ENCODE results near the gene PRKCH. TPM values are rescaled to one million over a fixed set of nuclear protein-coding genes. Genes with fewer than 3 reads are reported as not detected.

Gene PRKCH
- total RNA-seq, 1 experiment from 2014 or later = 170 TPM

DNA sequence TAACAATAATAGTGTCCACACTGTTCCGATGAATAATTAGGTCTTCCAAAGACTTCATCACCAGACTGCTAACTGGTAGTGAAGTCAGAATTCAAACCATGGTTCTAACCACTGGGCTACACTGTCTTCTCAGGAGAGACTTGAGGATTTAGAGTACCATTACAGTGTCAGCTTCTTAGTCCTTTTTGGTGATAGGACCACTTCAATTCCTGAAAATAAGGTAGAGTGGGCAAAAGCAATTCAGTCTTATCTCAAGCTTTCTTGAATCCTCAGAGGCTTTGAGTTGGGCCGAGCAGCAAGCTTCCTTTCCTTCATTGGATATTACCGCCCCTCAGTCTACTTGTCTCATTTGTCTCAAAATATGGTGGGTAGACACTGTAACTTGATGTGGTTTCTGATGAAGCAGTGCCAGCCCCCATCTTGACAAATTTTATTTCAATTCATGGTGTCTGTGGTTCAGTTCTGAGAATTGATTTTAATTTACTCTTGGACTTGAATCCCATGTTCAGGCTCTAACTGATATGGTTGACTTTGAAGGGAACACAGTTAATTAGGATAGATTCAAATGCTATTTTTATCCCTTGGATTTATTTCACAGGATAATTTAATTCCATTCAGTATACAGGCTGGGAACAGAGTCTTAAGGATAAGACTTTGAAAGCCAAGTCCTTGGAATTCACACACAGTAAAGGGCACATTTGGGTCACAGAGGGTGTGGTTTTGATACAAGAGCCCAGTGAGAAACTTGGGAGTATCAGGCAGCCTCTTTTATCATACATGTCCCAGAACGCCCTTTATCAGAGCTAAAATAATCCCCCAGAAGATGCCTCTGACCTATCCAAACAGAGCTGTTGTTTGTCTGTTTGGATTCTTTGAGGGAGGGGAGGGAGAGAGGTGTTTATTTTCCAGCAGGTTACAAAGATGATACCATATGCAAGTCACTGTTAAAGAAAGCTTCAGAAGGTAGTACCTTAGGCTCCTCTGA lies 167.3 kb downstream of the PRKCH start:
- Histone ChIP-seq H3K4me2 (ENCODE audit: low read length) (no peak overlapping the region), H3K36me3 (ENCODE audit: low read depth, low read length) (0 out of 2 replicates have a peak, but pooled peaks cover 4% of the 10 kb centered on the region), H2AFZ (ENCODE audit: low read length) (no peak overlapping the region), H3K27ac (ENCODE audit: low read length) (no peak overlapping the region), H3K9me3 (ENCODE audit: low read length) (no peaks in the 10 kb centered on the region), H4K20me1 (ENCODE audit: low read length) (no peaks in the 10 kb centered on the region), H3K4me1 (ENCODE audit: insufficient read depth, low read length) (peaks cover 42% of the 10 kb centered on the region), H3K27me3 (ENCODE audit: low read length) (no peaks in the 10 kb centered on the region), H3K4me3 (ENCODE audit: low read length) (no peak overlapping the region), H3F3A (ENCODE audit: low read length, unreplicated experiment) (no peaks in the 10 kb centered on the region), H3K79me2 (ENCODE audit: low read length) (no peaks in the 10 kb centered on the region), H3K9me2 (replicated peaks; ENCODE audit: low read length) (no peaks in the 10 kb centered on the region), H3K9ac (ENCODE audit: low read length) (no peak overlapping the region)
- intact Hi-C loops (cut with micrococcal nuclease) = no loop called here
- CTCF ChIA-PET = interaction anchor here (0.7 kb wide), 1 partner anchor 11 kb away, joined by 3 read pairs; no protein-coding TSS in a partner anchor
- POLR2A ChIA-PET (ENCODE audit: unreplicated experiment) = no interaction called here
- DNase-seq (no peak), ATAC-seq (no peak)
- no peak for TF ChIP-seq EZH2phosphoT487 (IDR thresholded peaks at IDR 0.05; ENCODE audit: borderline replicate concordance, low read length)
- TF ChIP-seq EZH2 (IDR thresholded peaks at IDR 0.05; ENCODE audit: low read length, unreplicated experiment) = no peak
- TF ChIP-seq, protein P1, sequence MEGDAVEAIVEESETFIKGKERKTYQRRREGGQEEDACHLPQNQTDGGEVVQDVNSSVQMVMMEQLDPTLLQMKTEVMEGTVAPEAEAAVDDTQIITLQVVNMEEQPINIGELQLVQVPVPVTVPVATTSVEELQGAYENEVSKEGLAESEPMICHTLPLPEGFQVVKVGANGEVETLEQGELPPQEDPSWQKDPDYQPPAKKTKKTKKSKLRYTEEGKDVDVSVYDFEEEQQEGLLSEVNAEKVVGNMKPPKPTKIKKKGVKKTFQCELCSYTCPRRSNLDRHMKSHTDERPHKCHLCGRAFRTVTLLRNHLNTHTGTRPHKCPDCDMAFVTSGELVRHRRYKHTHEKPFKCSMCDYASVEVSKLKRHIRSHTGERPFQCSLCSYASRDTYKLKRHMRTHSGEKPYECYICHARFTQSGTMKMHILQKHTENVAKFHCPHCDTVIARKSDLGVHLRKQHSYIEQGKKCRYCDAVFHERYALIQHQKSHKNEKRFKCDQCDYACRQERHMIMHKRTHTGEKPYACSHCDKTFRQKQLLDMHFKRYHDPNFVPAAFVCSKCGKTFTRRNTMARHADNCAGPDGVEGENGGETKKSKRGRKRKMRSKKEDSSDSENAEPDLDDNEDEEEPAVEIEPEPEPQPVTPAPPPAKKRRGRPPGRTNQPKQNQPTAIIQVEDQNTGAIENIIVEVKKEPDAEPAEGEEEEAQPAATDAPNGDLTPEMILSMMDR (conservative IDR thresholded peaks at IDR 0.05; ENCODE audit: low read depth, low read length) = no peak
- BruUV-seq (replicated peaks) = no TSS peak

GRCh38 chr14:61489512-61489911 lies 168.1 kb downstream of the PRKCH start:
- Histone ChIP-seq H3K36me3 (ENCODE audit: low read depth, low read length) (0 out of 2 replicates have a peak, but pooled peaks cover 4% of the 10 kb centered on the region), H3F3A (ENCODE audit: low read length, unreplicated experiment) (no peaks in the 10 kb centered on the region), H4K20me1 (ENCODE audit: low read length) (no peaks in the 10 kb centered on the region), H3K9me3 (ENCODE audit: low read length) (no peaks in the 10 kb centered on the region), H3K27ac (ENCODE audit: low read length) (peak overlapping the region; percentile 13), H3K4me2 (ENCODE audit: low read length) (no peak overlapping the region), H3K9me2 (replicated peaks; ENCODE audit: low read length) (no peaks in the 10 kb centered on the region), H2AFZ (ENCODE audit: low read length) (no peak overlapping the region), H3K79me2 (ENCODE audit: low read length) (no peaks in the 10 kb centered on the region), H3K9ac (ENCODE audit: low read length) (no peak overlapping the region), H3K4me3 (ENCODE audit: low read length) (no peak overlapping the region), H3K27me3 (ENCODE audit: low read length) (no peaks in the 10 kb centered on the region), H3K4me1 (ENCODE audit: insufficient read depth, low read length) (peaks cover 44% of the 10 kb centered on the region)
- no TSS peak for BruUV-seq (replicated peaks)
- DNase-seq = no peak
- CTCF ChIA-PET = no interaction called here
- TF ChIP-seq, protein P1 (conservative IDR thresholded peaks at IDR 0.05; ENCODE audit: low read depth, low read length) = no peak
- TF ChIP-seq EZH2phosphoT487 (IDR thresholded peaks at IDR 0.05; ENCODE audit: borderline replicate concordance, low read length) = no peak
- no peak for TF ChIP-seq EZH2 (IDR thresholded peaks at IDR 0.05; ENCODE audit: low read length, unreplicated experiment)
- ATAC-seq = no peak
- intact Hi-C loops (cut with micrococcal nuclease) = no loop called here
- POLR2A ChIA-PET (ENCODE audit: unreplicated experiment) = no interaction called here
